ENCODE data around the gene CD69.

DNA sequence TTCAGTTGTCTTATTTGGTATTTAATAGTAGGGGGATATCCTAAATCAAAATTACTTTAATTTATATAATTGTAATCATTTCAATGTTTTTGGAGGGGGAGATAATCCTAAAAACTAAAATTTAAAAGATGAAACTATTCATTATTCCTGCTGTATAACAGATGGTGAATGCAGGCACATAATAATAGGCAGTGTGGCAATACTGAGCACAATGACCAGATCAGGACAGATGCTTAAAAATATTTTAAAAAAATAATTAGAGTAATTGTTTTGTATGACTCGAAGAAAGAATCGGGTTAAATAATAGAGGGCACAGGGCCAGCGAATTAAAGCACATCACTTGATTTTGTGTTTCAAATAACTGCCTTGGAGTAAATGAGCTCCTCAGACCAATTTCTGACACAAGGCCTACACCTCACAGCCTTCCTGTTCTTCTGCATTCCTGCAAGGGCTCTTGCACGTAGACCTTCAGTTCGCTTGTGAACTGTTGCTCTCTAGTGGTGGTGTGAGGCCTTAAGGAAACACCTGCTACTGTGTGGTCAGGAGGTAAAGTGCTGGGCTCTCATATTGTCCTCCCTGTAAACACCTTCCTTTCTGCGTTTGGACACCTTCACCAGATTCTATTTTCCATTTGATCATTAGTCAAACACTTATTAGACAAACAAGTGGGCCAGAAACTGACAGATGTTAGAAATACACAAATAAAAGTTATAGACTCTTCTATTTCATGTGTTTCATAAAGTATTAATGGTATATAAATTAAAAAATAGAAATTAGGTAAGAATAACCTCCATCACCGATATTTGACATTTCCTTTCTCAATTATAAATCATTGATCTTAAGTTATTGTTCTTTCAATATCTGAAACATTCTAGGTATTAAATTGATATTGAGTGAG is 37.3 kb upstream of the CD69 start:
- peak; percentile 95 for TF ChIP-seq CTCF (IDR thresholded peaks at IDR 0.05; ENCODE audit: low read depth, low read length)
- no peak for TF ChIP-seq EZH2phosphoT487 (IDR thresholded peaks at IDR 0.05; ENCODE audit: low read depth)

Data from OCI-LY3 (cell line).